DND-41 (cell line): ENCODE results near the gene AHR.
"Not testable (repeated sequence)": the region's sequence is repeated elsewhere in the genome, so short reads cannot be mapped to it uniquely, and the experiment has no call there.

Source experiments
- ATAC-seq: fragments of 200-7000 bp; cut with Tn5 transposase; 3 replicates; pipeline ENCODE4 v1.9.1; 2021; ENCODE audit warnings: low read depth; ENCODE audit not compliant: insufficient read depth
- DNase-seq: peaks from one replicate; pipeline ENCODE4 v3.0.0-alpha.2; 2020
- H2AFZ ChIP-seq: 2 replicates; pipeline ENCODE4 v1.6.0; 2012; ENCODE audit warnings: low read depth, low read length
- H3K27ac ChIP-seq: 2 replicates; pipeline ENCODE4 v1.5.1; 2012; ENCODE audit warnings: low read length, inconsistent platforms
- H3K27me3 ChIP-seq: fragments of 200-600 bp; sonication (generic); 2 replicates; pipeline ENCODE4 v1.6.0; 2012; ENCODE audit warnings: low read length, mild to moderate bottlenecking, inconsistent platforms; ENCODE audit not compliant: insufficient read depth, poor library complexity
- H3K36me3 ChIP-seq: 2 replicates; pipeline ENCODE4 v1.5.1; 2012; ENCODE audit warnings: low read length, inconsistent platforms; ENCODE audit not compliant: insufficient read depth
- H3K4me1 ChIP-seq: 2 replicates; pipeline ENCODE4 v1.5.1; 2012; ENCODE audit warnings: mild to moderate bottlenecking, low read length; ENCODE audit not compliant: insufficient read depth
- H3K4me2 ChIP-seq: 2 replicates; pipeline ENCODE4 v1.6.0; 2012; ENCODE audit warnings: mild to moderate bottlenecking, moderate library complexity, low read length, inconsistent platforms; ENCODE audit not compliant: insufficient read depth
- H3K4me3 ChIP-seq, 2 experiments: fragments of 200-600 bp in 1 of 2; shearing (Covaris generic) in 1 of 2; 2 replicates each; pipeline ENCODE4 v1.5.1; 2012 to 2016; ENCODE audit warnings: inconsistent platforms in 2 of 2, low read length in 2 of 2, mild to moderate bottlenecking in 2 of 2, low read depth in 1 of 2, moderate library complexity in 1 of 2
- H3K79me2 ChIP-seq: 2 replicates; pipeline ENCODE4 v1.6.0; 2012; ENCODE audit warnings: low read length, inconsistent platforms; ENCODE audit not compliant: insufficient read depth
- H3K9ac ChIP-seq: 2 replicates; pipeline ENCODE4 v1.6.0; 2012; ENCODE audit warnings: low read depth, mild to moderate bottlenecking, inconsistent platforms, low read length, moderate library complexity
- H3K9me3 ChIP-seq: 2 replicates; pipeline ENCODE4 v1.5.1; 2012; ENCODE audit warnings: low read length, moderate library complexity, mild to moderate bottlenecking, inconsistent platforms; ENCODE audit not compliant: insufficient read depth, severe bottlenecking
- H4K20me1 ChIP-seq: 2 replicates; pipeline ENCODE4 v1.6.0; 2012; ENCODE audit warnings: low read length; ENCODE audit not compliant: insufficient read depth
- EZH2 ChIP-seq: IDR thresholded peaks from 3 replicates; pipeline ENCODE4 v1.6.1; 2012; ENCODE audit warnings: borderline replicate concordance, low read depth, mild to moderate bottlenecking, moderate library complexity, low read length, inconsistent platforms; ENCODE audit not compliant: severe bottlenecking
- TF ChIP-seq, protein P1 (sequence below): IDR thresholded peaks from 2 replicates; pipeline ENCODE4 v1.5.1; 2012; ENCODE audit warnings: borderline replicate concordance, low read length, moderate library complexity, mild to moderate bottlenecking; ENCODE audit not compliant: poor library complexity, severe bottlenecking; ENCODE audit errors: extremely low read depth

Gene AHR

DNA sequence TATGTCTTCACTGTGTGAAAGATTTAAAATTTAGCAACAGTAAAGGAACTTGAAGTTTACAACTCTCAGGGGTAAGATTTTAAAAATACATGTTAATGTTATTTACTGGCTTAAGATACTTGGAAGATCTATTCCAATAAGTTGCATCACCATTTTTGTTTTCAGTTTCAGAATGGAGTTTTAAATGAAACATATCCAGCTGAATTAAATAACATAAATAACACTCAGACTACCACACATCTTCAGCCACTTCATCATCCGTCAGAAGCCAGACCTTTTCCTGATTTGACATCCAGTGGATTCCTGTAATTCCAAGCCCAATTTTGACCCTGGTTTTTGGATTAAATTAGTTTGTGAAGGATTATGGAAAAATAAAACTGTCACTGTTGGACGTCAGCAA lies 44.3 kb downstream of the AHR start:
- Histone ChIP-seq H3K9ac (no peak overlapping the region), H3K27ac (no peak overlapping the region), H3K4me2 (no peak overlapping the region), H2AFZ (no peak overlapping the region), H3K36me3 (no peaks in the 10 kb centered on the region), H3K27me3 (no peaks in the 10 kb centered on the region), H3K79me2 (no peaks in the 10 kb centered on the region), H3K4me3 (no peak overlapping the region), H3K4me1 (no peaks in the 10 kb centered on the region), H3K9me3 (no peaks in the 10 kb centered on the region), H4K20me1 (no peaks in the 10 kb centered on the region)
- DNase-seq (no peak), ATAC-seq (no peak)
- no peak for TF ChIP-seq EZH2
- TF ChIP-seq, protein P1, sequence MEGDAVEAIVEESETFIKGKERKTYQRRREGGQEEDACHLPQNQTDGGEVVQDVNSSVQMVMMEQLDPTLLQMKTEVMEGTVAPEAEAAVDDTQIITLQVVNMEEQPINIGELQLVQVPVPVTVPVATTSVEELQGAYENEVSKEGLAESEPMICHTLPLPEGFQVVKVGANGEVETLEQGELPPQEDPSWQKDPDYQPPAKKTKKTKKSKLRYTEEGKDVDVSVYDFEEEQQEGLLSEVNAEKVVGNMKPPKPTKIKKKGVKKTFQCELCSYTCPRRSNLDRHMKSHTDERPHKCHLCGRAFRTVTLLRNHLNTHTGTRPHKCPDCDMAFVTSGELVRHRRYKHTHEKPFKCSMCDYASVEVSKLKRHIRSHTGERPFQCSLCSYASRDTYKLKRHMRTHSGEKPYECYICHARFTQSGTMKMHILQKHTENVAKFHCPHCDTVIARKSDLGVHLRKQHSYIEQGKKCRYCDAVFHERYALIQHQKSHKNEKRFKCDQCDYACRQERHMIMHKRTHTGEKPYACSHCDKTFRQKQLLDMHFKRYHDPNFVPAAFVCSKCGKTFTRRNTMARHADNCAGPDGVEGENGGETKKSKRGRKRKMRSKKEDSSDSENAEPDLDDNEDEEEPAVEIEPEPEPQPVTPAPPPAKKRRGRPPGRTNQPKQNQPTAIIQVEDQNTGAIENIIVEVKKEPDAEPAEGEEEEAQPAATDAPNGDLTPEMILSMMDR = no peak

DNA sequence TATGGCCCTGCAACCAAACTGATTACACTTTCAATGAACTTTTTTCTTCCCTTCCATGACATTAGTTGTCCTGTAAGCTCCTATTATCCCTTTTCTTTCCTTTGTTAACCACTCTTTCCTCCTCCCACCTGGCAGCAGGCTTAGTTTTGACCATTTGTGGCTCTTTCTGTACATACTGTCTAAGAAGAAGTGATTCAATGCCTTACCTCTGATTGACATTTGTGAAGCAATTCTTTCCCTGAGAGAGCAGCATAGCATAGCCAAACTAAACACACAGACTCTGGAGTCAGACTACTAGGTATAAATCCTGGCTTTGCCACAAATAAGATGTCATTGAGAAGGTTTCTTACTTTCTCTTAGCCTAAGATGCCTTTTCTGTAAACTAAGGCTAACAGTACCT lies 48.9 kb downstream of the AHR start:
- no peak overlapping the region for H3K9ac ChIP-seq
- DNase-seq = no peak
- no peak overlapping the region for H3K27ac ChIP-seq
- H2AFZ ChIP-seq = no peak overlapping the region
- ATAC-seq = no peak
- no peaks in the 10 kb centered on the region for H3K4me1 ChIP-seq
- no peaks in the 10 kb centered on the region for H4K20me1 ChIP-seq
- H3K4me3 ChIP-seq = no peak overlapping the region
- TF ChIP-seq, protein P1 = no peak
- no peak for TF ChIP-seq EZH2
- H3K9me3 ChIP-seq = no peaks in the 10 kb centered on the region
- H3K4me2 ChIP-seq = no peak overlapping the region
- H3K36me3 ChIP-seq = no peaks in the 10 kb centered on the region
- H3K79me2 ChIP-seq = no peaks in the 10 kb centered on the region
- H3K27me3 ChIP-seq = no peaks in the 10 kb centered on the region

DNA sequence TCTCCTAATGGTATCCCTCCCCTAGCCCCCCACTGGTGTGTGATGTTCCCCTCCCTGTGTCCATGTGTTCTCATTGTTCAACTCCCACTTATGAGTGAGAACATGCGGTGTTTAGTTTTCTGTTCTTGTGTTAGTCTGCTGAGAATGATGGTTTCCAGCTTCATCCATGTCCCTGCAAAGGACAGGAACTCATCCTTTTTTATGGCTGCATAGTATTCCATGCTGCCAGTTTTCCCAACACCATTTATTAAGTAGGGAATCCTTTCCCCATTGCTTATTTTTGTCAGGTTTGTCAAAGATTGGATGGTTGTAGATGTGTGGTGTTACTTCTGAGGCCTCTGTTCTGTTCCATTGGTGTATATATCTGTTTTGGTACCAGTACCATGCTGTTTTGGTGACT lies 50.5 kb downstream of the AHR start:
- H3K4me2 ChIP-seq, H3K9me3 ChIP-seq, H3K27ac ChIP-seq, H2AFZ ChIP-seq, H4K20me1 ChIP-seq, H3K9ac ChIP-seq, H3K4me1 ChIP-seq, DNase-seq, H3K27me3 ChIP-seq, H3K4me3 ChIP-seq, H3K36me3 ChIP-seq, H3K79me2 ChIP-seq, ATAC-seq: not testable (repeated sequence)

DNA sequence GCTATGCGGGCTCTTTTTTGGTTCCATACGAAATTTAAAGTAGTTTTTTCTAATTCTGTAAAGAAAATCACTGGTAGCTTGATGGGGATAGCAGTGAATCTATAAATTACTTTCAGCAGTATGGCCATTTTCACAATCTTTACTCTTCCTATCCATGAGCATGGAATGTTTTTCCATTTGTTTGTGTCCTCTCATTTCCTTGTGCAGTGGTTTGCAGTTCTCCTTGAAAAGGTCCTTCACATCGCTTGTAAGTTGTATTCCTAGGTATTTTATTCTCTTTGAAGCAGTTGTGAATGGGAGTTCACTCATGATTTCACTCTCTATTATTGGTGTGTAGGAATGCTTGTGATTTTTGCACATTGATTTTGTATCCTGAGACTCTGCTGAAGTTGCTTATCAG lies 51.9 kb downstream of the AHR start:
- ATAC-seq, H3K9me3 ChIP-seq, H3K79me2 ChIP-seq, H2AFZ ChIP-seq, H3K9ac ChIP-seq, DNase-seq, H3K4me2 ChIP-seq, H3K4me3 ChIP-seq, H3K27ac ChIP-seq, H3K36me3 ChIP-seq, H3K27me3 ChIP-seq, H3K4me1 ChIP-seq, H4K20me1 ChIP-seq: not testable (repeated sequence)

DNA sequence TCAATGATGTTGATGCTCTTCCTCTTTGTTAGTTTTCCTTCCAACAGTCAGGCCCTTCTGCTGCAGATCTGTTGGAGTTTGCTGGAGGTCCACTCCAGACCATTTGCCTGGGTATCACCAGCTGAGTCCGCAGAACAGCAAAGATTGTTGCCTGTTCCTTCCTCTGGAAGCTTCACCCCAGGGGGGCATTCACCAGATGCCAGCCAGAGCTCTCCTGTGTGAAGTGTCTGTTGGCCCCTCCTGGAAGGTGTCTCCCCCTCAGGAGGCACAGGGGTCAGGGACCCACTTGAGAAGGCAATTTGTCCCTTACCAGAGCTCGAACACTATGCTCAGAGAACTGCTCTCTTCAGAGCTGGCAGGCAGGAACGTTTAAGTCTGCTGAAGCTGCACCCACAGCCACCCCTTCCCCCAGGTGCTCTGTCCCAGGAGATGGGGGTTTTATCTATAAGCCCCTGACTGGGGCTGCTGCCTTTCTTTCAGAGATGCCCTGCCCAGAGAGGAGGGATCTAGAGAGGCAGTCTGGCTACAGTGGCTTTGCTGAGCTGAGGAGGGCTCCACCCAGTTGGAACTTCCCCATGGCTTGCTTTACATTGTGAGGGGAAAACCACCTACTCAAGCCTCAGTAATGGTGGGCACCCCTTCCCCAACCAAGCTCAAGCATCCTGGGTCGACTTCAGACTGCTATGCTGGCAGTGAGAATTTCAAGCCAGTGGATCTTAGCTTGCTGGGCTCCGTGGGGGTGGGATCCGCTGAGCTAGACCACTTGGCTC lies 55.4 kb downstream of the AHR start:
- DNase-seq, H3K9me3 ChIP-seq, H3K27me3 ChIP-seq, H2AFZ ChIP-seq, H3K4me1 ChIP-seq, H3K4me3 ChIP-seq, H3K27ac ChIP-seq, H3K36me3 ChIP-seq, H3K79me2 ChIP-seq, H3K9ac ChIP-seq, H4K20me1 ChIP-seq, ATAC-seq, H3K4me2 ChIP-seq: not testable (repeated sequence)
